Ammon's horn (tissue), 1 donor: Measurements from ENCODE around the gene ZBTB22.
"Not testable (repeated sequence)": the region's sequence is repeated elsewhere in the genome, so short reads cannot be mapped to it uniquely, and the experiment has no call there.

Experiments used
- DNase-seq: peaks from one replicate; pipeline ENCODE4 v3.0.0-alpha.2; 2016; ENCODE audit warnings: low spot score

The ZBTB22 gene, protein sequence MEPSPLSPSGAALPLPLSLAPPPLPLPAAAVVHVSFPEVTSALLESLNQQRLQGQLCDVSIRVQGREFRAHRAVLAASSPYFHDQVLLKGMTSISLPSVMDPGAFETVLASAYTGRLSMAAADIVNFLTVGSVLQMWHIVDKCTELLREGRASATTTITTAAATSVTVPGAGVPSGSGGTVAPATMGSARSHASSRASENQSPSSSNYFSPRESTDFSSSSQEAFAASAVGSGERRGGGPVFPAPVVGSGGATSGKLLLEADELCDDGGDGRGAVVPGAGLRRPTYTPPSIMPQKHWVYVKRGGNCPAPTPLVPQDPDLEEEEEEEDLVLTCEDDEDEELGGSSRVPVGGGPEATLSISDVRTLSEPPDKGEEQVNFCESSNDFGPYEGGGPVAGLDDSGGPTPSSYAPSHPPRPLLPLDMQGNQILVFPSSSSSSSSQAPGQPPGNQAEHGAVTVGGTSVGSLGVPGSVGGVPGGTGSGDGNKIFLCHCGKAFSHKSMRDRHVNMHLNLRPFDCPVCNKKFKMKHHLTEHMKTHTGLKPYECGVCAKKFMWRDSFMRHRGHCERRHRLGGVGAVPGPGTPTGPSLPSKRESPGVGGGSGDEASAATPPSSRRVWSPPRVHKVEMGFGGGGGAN

DNA sequence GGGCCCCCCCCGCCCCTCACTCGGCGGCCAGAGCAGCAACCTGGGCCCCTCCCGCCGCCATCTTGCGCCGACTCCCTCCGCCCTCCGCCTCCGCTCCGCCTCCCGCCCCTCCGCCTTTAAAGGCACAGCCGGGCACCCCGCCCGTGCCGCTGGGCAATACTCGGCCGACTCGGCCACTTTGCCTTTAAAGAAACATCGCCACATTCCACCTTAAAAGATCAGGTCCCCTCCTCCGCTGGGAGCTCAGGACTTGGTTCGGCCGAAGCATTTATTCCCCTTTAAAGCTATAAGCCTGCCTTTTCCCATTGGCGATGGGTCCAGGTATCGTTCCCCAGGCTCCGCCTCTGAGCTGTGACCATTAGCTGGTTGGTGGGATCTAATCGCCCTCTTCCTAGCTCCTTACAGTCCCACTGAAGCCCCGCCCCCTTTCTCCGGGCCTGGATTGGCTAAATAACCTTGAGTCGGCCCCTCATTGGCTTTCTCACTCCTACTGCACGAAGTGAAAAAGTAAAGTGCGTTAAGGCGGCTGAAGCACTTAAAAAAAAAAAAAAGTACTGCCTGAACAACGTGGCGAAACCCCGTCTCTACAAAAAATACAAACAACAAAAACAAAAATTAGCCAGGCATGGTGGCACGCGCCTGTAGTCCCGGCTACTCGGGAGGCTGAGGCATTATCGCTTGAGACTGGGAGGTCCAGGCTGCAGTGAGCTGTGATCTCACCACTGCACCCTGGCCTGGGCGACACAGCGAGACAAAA lies at the start of gene ZBTB22:
TSS of gene ZBTB22 (minus strand) at position 76 of the 757 bp plus-strand sequence. CDS start 828 bp downstream, outside the sequence.
- DNase-seq: peak; percentile 99

DNA sequence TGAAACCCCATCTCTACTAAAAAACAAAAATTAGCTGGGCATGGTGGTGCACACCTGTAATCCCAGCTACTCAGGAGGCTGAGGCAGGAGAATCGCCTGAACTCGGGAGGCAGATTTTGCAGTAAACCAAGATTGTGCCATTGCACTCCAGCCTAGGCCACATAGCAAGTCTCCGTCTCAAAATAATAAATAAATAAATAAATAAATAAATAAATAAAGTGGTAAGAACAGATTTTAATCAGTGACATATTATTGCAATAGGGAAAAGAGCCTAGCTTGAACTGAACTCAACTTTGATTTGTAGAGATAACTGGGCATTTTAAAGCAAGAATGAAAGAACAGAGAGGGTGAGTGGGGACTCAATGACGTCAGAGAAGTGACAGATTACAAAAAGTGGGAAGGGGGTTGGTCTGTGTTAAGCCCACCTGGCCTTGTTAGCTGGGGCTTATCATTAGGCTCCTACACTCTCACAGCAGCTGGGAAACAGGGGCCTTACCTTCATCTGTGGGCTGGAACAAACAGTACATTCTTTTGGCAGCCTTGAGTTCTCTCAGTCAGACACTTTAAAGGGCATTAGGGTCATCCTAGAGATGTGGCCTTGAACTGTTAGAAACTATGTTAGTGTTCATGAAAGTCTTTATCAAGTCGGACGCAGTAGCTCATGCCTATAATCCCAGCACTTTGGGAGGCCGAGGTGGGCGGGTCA lies 49.6 kb upstream of the ZBTB22 start:
- no peak for DNase-seq

DNA sequence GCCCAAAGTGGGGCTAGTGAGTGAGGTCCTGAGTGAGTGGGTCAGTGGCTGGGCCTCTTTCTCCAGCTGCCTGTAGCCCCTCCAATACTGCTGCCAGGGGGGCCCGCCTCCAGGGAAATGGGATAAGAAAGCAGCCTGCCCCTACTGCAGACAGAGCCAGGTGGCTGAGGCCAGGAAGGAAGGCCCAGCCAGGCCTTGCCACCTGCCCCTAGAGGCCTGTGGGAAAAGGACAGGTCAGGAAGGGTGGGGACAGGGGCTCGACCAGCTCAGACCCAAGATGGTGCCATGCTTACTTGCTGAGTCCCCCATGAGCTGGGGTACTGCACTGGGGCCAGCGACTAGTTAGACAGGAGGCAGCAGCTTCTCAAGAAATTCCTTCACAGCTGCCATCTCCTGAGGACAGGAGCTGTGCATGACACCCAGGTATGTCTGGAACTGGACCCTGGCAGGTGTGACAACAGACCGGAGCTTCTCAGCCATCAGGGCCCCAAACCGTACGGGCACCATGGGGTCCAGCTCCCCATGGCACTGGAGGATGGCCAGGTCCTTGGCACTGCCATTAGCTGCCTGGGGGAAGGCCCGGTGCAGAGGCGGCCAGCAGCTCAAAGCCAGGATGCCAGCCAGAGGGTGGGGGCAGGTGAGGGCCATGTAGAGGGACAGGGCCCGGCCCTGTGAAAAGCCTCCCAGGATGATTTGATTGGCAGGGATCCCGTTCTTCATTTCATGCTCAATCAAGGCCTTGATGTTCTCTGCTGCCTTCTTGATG lies 47.8 kb upstream of the ZBTB22 start:
- not testable (repeated sequence) for DNase-seq

DNA sequence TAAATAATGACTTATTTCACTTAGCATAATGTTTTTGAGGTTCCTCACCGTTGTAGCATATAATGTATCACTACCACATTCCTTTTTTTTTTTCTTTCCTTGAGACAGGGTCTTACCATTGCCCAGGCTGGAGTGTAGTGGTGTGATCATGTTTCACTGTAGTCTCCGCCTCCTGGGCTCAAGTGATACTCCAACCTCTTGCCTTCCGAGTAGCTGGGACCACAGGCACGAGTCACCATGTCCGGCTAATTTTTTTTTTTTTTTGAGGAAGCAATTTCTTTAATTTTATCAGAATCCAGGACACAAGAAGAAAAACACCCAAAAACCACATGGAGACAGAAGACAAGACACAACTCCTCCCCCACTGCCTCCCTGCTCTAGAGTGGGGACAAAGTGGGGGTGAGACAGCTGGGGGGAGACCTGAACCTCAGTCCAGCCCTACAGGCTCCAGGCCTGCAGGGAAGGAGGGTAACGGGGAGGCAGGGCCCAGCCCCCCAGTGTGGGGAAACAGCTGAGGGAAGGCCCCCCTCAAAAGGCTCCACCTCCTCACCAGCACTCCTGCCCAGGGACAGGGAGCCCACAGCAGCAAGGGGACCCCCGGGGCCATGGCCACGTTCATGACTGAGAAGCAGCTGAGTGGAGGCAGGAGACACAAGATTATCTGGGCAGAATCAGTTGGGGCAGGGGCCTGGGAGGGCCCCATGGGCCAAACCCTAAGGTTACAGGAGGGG lies 47.1 kb upstream of the ZBTB22 start:
- DNase-seq: not testable (repeated sequence)

DNA sequence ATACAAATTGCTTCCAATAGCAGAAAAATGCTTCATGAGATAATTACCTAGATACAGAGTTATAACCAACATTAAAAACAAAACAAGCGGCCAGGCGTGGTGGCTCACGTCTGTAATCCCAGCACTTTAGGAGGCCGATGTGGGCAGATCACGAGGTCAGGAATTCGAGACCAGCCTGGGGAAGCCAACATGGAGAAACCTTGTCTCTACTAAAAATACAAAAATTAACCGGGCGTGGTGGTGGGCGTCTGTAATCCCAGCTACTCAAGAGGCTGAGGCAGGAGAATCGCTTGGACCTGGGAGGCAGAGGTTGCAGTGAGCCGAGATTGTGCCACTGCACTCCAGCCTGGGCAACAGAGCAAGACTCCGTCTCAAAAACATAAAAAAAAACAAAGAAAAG lies 45.9 kb upstream of the ZBTB22 start:
- not testable (repeated sequence) for DNase-seq

DNA sequence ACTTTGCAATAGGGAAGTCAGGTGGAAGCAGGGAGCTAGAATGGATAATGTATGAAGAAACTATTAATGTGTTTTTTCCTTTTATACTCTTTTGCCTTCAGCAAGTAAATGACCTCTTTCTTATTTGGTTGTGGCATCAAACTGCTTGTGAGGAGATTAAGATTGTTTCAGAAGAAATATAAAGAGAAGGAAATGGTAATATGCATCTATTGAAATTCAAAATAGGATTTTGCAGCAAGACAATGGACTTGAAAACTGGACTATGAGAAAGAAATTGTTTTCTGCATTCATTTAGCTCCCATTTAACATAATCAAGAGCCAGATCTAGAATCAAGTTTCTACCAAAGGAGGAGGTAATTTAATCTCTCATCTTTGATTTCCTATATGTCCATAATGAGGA lies 41.8 kb upstream of the ZBTB22 start:
- DNase-seq: no peak

DNA sequence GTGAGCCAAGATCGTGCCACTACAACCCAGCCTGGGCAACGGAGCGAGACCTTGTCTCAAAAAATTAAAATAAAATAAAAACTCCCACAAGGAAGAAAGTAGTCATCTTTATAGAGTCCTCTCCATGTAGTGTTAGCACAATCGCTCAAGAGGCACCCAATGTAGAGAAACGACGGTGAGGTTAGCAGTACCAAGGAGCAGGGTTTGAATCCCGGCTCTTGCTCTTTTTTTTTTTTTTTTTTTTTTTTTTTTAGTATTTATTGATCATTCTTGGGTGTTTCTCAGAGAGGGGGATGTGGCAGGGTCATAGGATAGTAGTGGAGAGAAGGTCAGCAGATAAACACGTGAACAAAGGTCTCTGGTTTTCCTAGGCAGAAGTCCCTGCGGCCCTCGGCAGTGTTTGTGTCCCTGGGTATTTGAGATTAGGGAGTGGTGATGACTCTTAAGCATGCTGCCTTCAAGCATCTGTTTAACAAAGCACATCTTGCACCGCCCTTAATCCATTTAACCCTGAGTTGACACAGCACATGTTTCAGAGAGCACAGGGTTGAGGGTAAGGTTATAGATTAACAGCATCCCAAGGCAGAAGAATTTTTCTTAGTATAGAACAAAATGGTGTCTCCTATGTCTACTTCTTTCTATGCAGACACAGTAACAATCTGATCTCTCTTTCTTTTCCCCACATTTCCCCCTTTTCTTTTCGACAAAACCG lies 39.8 kb upstream of the ZBTB22 start:
- DNase-seq: not testable (repeated sequence)

DNA sequence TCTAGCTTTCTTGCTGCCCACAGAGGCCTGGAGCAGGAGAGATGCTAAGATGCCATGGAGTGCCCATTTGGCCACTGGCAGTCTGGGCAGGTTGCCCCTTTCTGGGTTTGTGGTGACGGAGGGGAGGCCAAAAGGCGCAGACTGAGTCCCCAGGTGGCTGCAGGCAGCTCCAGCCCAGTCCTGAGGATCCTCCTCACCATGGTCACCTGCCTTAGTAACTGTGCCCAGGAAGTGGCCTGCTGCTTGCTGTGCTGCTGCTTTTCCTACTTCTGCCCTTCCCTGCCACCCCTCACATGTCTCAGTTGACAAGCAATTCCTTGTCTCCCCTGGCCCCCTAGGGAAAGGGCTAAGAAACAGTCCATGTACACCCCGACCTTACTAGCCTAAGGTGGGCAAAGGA lies 38.8 kb upstream of the ZBTB22 start:
- DNase-seq: no peak

DNA sequence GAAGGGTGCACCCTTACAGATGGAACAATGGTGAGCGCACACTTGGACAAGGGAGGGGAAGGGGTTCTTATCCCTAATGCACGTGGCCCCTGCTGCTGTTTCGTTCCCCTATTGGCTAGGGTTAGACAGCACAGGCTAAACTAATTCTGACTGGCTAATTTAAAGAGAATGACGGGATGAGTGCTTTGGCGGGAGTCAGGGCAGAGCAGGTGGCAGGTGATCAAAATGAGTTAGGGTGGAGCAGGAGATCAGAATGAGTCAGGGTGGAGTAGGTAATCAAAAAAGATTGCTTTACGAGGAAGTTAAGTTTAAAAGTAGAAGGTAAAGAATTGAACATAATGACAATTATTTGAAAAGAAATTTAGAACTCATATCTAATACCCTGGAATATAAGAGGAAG lies 38.3 kb upstream of the ZBTB22 start:
- not testable (repeated sequence) for DNase-seq

DNA sequence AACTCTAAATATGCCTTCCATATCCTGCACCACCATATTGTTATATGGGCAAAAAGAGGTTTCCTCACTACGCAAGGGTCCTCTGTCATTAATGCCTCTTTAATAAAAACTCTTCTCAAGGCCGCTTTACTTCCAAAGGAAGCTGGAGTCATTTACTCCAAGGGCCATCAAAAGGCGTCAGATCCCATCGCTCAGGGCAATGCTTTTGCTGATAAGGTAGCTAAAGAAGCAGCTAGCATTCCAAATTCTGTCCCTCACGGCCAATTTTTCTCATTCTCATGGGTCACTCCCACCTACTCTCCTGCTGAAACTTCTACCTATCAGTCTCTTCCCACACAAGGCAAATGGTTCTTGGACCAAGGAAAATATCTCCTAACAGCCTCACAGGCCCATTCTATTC lies 30.3 kb upstream of the ZBTB22 start:
- DNase-seq: no peak

DNA sequence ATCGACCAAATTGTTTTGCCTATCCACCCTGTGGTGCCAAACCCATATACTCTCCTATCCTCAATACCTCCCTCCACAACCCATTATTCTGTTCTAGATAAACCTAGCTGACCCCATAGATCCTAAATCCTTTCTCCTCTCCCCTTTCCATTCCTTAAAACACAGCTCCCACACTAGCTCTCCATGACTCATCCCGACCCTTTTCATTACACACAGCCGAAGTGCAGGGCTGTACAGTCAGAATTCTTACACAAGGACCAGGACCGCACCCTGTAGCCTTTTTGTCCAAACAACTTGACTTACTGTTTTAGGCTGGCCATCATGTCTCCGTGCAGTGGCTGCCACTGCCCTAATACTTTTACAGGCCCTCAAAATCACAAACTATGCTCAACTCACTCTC lies 29.4 kb upstream of the ZBTB22 start:
- not testable (repeated sequence) for DNase-seq

DNA sequence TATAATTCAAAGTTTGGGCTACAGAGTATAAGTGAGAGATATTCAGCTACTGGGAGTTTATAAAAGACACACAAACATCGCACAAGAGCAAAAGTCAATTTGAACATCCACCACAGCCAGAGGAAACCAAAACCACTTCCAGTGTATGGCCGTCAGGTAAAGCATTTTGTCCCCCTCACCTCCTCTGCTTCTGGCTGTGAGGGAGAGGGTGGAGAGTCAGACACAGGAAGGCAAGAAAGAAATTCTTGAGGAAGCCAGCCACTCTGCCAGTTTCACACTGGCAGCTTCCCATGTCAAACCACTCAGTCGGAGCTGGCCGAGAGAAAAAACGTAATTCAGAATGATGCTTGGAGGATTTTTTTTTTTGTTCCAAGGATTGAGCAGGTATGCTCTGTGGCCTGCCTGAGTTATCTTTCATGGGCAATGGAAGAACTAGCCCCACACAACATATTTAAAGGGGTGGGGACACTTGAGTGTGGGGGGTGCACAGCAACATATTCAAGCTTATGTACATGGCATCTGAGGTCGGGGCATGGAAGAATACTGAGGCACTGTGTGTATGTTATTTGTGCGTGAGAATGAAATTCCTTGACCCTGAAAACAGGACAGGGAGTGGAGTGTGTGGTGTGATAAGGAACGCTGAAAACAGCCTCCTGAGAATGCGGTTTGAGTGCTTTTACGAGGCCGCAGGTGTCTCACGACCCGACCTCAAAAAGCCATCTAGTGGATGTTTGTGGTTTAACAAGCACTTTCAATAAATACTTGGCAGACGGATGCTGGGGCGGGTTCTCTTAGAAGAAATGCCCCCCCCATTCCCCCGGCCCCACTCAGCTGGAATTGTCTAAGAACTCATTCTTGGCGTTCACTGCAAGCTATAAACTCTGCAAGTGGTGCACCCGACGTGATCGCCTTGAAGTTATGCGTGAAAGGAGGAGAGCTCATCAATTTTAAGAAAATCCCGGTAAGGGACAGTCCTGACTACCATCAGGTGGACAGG lies 27.5 kb upstream of the ZBTB22 start:
- peak; percentile 68 for DNase-seq

DNA sequence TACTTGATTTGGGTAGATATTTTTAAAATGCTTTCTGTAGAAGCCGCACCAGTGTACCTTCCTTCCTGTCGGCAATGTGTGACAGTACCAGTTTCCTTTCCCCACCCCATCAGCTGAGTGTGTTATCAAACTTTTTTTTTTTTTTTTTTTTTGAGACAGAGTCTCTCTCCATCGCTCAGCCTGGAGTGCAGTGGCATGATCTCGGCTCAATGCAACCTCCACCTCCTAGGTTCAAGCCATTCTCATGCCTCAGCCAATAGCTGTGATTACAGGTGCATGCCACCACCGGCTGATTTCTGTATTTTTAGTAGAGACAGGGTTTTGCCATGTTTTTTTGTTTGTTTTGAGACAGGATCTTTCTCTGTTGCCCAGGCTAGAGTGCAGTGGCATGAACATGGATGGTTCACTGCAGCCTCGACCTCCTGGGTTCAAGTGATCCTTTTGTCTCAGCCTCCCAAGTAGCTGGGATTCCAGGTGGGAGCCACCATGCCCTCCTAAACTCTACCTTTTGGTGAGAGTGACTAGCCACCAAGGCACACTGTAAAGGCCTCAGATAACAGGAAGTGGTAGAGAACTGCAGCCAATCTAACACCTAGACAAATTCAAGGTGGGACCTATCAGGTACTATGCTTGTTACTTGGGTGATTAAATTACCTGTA lies 26.5 kb upstream of the ZBTB22 start:
- DNase-seq: no peak

DNA sequence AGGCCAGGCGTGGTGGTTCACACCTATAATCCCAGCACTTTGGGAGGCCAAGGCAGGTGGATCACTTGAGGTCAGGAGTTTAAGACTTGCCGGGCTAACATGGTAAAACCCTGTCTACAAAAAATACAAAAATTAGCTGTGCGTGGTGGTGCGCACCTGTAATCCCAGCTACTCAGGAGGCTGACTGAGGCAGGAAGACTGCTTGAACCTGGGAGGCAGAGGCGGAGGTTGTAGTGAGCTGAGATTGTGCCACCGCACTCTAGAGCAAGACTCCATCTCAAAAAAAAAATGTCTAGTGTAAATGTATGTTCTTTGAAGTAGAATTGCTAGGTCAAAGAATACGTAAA lies 26.0 kb upstream of the ZBTB22 start:
- DNase-seq: not testable (repeated sequence)

DNA sequence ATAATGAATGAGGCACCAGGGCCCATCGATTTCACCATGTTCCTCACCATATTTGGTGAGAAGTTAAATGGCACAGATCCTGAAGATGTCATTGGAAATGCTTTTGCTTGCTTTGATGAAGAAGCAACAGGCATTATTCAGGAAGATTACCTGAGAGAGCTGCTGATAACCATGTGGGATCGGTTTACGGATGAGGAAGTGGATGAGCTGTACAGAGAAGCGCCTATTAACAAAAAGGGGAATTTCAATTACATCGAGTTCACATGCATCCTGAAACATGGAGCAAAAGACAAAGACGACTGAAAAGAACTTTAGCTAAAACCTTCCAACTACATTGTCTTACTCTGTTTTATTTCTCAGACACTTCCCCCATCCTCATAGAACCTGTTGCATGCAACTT lies 21.6 kb upstream of the ZBTB22 start:
- DNase-seq: no peak

DNA sequence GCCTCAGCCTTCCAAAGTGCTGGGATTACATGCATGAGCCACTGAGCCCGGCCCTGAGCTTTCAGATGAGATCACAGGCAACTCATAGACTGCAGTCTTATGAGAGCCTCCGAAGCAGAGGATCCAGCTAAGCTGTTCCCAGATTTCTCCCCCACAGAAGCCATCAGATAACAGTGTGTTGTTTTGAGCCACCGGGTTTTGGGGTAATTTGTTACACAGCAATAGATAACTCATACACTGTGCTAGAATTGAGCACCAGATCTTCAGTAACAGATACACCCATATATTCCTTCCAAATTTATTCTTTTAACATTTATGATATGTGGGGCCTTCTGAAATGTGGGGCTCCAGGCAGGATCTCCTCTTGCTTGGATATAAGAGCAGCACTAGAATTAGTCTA lies 19.0 kb upstream of the ZBTB22 start:
- no peak for DNase-seq

DNA sequence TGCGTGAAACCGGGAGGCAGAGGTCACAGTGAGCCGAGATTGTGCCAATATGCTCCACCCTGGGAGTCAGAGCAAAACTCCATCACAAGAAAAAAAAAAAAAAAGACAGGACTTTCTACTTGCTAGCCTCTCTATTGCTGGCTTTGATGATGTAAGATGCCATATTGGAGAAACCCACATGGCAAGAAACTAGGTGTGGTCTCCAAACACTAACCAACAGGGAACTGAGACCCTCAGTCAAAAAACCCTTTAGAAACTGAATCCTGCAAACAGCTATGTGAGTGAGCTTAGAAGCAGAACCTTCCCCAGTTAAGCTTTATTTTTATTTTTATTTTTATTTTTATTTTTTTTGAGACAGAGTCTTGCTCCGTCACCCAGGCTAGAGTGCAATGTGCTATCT lies 18.4 kb upstream of the ZBTB22 start:
- no peak for DNase-seq

DNA sequence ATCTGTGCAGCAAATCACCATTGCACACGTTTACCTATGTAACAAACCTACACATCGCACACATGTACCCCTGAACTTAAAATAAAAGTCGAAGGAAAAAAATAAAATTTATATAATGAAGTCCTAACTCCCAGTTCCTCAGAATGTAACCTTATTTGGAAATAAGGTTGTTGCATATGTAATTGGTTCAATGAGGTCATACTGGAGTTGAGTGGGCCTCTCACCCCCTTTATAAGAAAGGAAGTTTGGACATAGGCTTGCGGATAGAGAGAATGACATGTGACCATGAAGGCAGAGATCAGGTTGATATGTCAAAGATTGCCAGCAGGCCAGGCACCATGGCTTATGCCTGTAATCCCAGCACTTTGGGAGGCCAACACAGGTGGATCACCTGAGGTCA lies 16.1 kb upstream of the ZBTB22 start:
- no peak for DNase-seq
